OCI-LY1 (cell line): ENCODE data around the gene FAM98B.

ENCODE experiments used
- H2AFZ ChIP-seq: fragments of 200-600 bp; sonication (generic), shearing (Covaris generic); 2 replicates; pipeline ENCODE4 v1.6.0; 2014; ENCODE audit warnings: antibody characterized with exemption, mild to moderate bottlenecking, low read length
- H3F3A ChIP-seq: fragments of 200-600 bp; sonication (generic), shearing (Covaris generic); 2 replicates; pipeline ENCODE4 v1.6.0; 2014; ENCODE audit warnings: mild to moderate bottlenecking, antibody characterized with exemption, low read length, moderate library complexity; ENCODE audit not compliant: insufficient read depth
- H3K27ac ChIP-seq: fragments of 200-600 bp; sonication (generic); 2 replicates; pipeline ENCODE4 v1.5.1; 2014; ENCODE audit warnings: low read length, mixed run types, mild to moderate bottlenecking, low read depth; ENCODE audit not compliant: poor library complexity, severe bottlenecking
- H3K27me3 ChIP-seq: fragments of 200-600 bp; sonication (generic); 2 replicates; pipeline ENCODE4 v1.6.0; 2014; ENCODE audit warnings: antibody characterized with exemption, mild to moderate bottlenecking, low read length, moderate library complexity; ENCODE audit not compliant: insufficient read depth
- H3K36me3 ChIP-seq: fragments of 200-600 bp; sonication (generic); 2 replicates; pipeline ENCODE4 v1.6.1; 2014; ENCODE audit warnings: mild to moderate bottlenecking, antibody characterized with exemption, low read length, moderate library complexity, mixed read lengths; ENCODE audit not compliant: insufficient read depth
- H3K4me1 ChIP-seq: fragments of 200-600 bp; sonication (generic); 2 replicates; pipeline ENCODE4 v1.5.1; 2014; ENCODE audit warnings: mild to moderate bottlenecking, low read length, moderate library complexity; ENCODE audit not compliant: insufficient read depth, severe bottlenecking
- H3K4me2 ChIP-seq: fragments of 200-600 bp; sonication (generic), shearing (Covaris generic); 2 replicates; pipeline ENCODE4 v1.6.1; 2014; ENCODE audit warnings: low read length
- H3K4me3 ChIP-seq: fragments of 200-600 bp; sonication (generic); 2 replicates; pipeline ENCODE4 v1.5.1; 2014; ENCODE audit warnings: low read length, low read depth, mild to moderate bottlenecking, mixed read lengths; ENCODE audit not compliant: poor library complexity, severe bottlenecking
- H3K79me2 ChIP-seq: fragments of 200-600 bp; shearing (Covaris generic); 2 replicates; pipeline ENCODE4 v1.6.1; 2016; ENCODE audit warnings: mixed run types, low read length, mixed read lengths; ENCODE audit not compliant: insufficient read depth
- H3K9ac ChIP-seq: fragments of 200-600 bp; sonication (generic), shearing (Covaris generic); 2 replicates; pipeline ENCODE4 v1.6.1; 2014; ENCODE audit warnings: mild to moderate bottlenecking, low read length, mixed read lengths
- H3K9me2 ChIP-seq: fragments of 200-600 bp; sonication (generic), shearing (Covaris generic); 2 replicates; pipeline ENCODE4 v1.6.1; 2014; ENCODE audit warnings: low read depth, mild to moderate bottlenecking, low read length, mixed read lengths
- H3K9me3 ChIP-seq: fragments of 200-600 bp; shearing (Covaris generic); 2 replicates; pipeline ENCODE4 v1.6.1; 2014; ENCODE audit warnings: low read length, mixed read lengths
- H4K20me1 ChIP-seq: fragments of 200-600 bp; sonication (generic), shearing (Covaris generic); 2 replicates; pipeline ENCODE4 v1.6.0; 2016; ENCODE audit warnings: mild to moderate bottlenecking, low read length; ENCODE audit not compliant: insufficient read depth
- CTCF ChIP-seq: fragments of 200-600 bp; sonication (generic), shearing (Covaris generic); IDR thresholded peaks from 2 replicates; pipeline ENCODE4 v1.5.1; 2017; ENCODE audit warnings: mild to moderate bottlenecking, antibody characterized with exemption, low read length, moderate library complexity, mixed read lengths
- EZH2 ChIP-seq: fragments of 200-600 bp; sonication (generic), shearing (Covaris generic); IDR thresholded peaks from 2 replicates; pipeline ENCODE4 v1.8.0; 2017; ENCODE audit warnings: borderline replicate concordance, mixed run types, mild to moderate bottlenecking, antibody characterized with exemption, low read length, moderate library complexity, mixed read lengths

FAM98B gene

GRCh38 chr15:38463893-38464292 lies 10.0 kb downstream of the FAM98B start:
- H3K4me1 ChIP-seq, result peaks cover 6% of the 10 kb centered on the region
- no peak overlapping the region for H3K27ac ChIP-seq
- H4K20me1 ChIP-seq, result no peaks in the 10 kb centered on the region
- H3K4me3 ChIP-seq, result no peak overlapping the region
- no peaks in the 10 kb centered on the region for H3K9me3 ChIP-seq
- peaks cover 15% of the 10 kb centered on the region for H3K36me3 ChIP-seq
- no peaks in the 10 kb centered on the region for H3K9me2 ChIP-seq
- H3K27me3 ChIP-seq, result no peaks in the 10 kb centered on the region
- H3K79me2 ChIP-seq, result peaks cover 53% of the 10 kb centered on the region
- H3K4me2 ChIP-seq, result no peak overlapping the region
- H3F3A ChIP-seq, result no peaks in the 10 kb centered on the region
- H2AFZ ChIP-seq, result no peak overlapping the region
- H3K9ac ChIP-seq, result no peak overlapping the region
- no peak for TF ChIP-seq CTCF
- TF ChIP-seq EZH2, result no peak

GRCh38 chr15:38464675-38465074 lies 10.7 kb downstream of the FAM98B start:
- Histone ChIP-seq H3K4me1 (peaks cover 6% of the 10 kb centered on the region), H4K20me1 (no peaks in the 10 kb centered on the region), H3K27ac (no peak overlapping the region), H2AFZ (no peak overlapping the region), H3K79me2 (peaks cover 50% of the 10 kb centered on the region), H3F3A (no peaks in the 10 kb centered on the region), H3K9me3 (no peaks in the 10 kb centered on the region), H3K9ac (no peak overlapping the region), H3K36me3 (peaks cover 15% of the 10 kb centered on the region; the same call in 1 of the 2 replicates), H3K9me2 (no peaks in the 10 kb centered on the region), H3K4me2 (no peak overlapping the region), H3K4me3 (no peak overlapping the region), H3K27me3 (no peaks in the 10 kb centered on the region)
- TF ChIP-seq EZH2 (no peak), CTCF (no peak)

GRCh38 chr15:38470816-38471215 lies 16.9 kb downstream of the FAM98B start:
- peaks cover 51% of the 10 kb centered on the region for H3K36me3 ChIP-seq

More at GRCh38 chr15:38470816-38471215, 16.9 kb downstream of the FAM98B start:
- Histone ChIP-seq H4K20me1 (no peaks in the 10 kb centered on the region), H3K4me2 (no peak overlapping the region), H3K9me3 (no peaks in the 10 kb centered on the region), H3K4me3 (no peak overlapping the region), H3K9ac (no peak overlapping the region), H3K27ac (no peak overlapping the region), H2AFZ (no peak overlapping the region), H3K9me2 (no peaks in the 10 kb centered on the region), H3K79me2 (no peaks in the 10 kb centered on the region), H3F3A (0 out of 2 replicates have a peak, but pooled peaks cover 3% of the 10 kb centered on the region), H3K4me1 (no peaks in the 10 kb centered on the region), H3K27me3 (no peaks in the 10 kb centered on the region)
- no peak for TF ChIP-seq EZH2
- TF ChIP-seq CTCF, result no peak
